RWPE1 (cell line): ENCODE measurements around the gene HS3ST5.
A peak's percentile ranks its signal among the peaks of the same experiment; 100 is the strongest.
"Not testable (repeated sequence)": the region's sequence is repeated elsewhere in the genome, so short reads cannot be mapped to it uniquely, and the experiment has no call there.

Experiments
- CTCF ChIA-PET: fragments of 350-600 bp; sonication (Branson Sonifier 250); formaldehyde crosslinking; extraction: SDS; loops from one replicate; lab custom pipeline; 2021; lab: Yijun Ruan, JAX
- POLR2A ChIA-PET: fragments of 400-600 bp; formaldehyde crosslinking; extraction: SDS; loops from one replicate; lab custom pipeline; 2020; ENCODE audit warnings: antibody characterized with exemption; ENCODE audit not compliant: low non-redundant PET; lab: Yijun Ruan, JAX
- DNase-seq: peaks from one replicate; pipeline ENCODE4 v3.0.0; 2012; ENCODE audit warnings: low spot score
- H3K27ac ChIP-seq: fragments of 450-650 bp; 2 replicates; pipeline ENCODE4 v1.5.1; 2017
- TF ChIP-seq, protein P1 (sequence below): fragments of 450-650 bp; conservative IDR thresholded peaks from 2 replicates; pipeline ENCODE4 v1.5.1; 2017; ENCODE audit warnings: low read depth, mild to moderate bottlenecking

The HS3ST5 gene

DNA sequence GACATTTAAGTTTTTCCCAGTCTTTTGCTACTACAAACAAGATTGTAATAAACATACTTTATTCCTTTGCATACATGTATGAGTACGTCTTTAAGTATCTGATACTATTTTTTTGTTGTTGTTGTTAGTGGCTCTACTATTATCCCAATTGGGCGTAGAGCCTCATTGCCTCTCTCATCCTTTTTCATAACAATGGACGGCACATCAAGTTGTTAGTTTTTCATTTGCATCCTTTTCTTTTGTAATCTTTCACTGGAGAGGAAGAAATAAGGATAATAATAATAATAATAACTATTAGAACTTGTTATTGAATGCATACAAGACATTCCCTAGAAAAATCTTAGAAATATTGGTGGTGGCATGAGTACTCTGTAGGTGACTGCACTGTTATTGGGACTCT lies 23.1 kb downstream of the HS3ST5 start:
- TF ChIP-seq, protein P1, sequence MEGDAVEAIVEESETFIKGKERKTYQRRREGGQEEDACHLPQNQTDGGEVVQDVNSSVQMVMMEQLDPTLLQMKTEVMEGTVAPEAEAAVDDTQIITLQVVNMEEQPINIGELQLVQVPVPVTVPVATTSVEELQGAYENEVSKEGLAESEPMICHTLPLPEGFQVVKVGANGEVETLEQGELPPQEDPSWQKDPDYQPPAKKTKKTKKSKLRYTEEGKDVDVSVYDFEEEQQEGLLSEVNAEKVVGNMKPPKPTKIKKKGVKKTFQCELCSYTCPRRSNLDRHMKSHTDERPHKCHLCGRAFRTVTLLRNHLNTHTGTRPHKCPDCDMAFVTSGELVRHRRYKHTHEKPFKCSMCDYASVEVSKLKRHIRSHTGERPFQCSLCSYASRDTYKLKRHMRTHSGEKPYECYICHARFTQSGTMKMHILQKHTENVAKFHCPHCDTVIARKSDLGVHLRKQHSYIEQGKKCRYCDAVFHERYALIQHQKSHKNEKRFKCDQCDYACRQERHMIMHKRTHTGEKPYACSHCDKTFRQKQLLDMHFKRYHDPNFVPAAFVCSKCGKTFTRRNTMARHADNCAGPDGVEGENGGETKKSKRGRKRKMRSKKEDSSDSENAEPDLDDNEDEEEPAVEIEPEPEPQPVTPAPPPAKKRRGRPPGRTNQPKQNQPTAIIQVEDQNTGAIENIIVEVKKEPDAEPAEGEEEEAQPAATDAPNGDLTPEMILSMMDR = no peak
- ChIA-PET CTCF (no interaction called here), POLR2A (no interaction called here)
- no peak overlapping the region for H3K27ac ChIP-seq
- DNase-seq = no peak

DNA sequence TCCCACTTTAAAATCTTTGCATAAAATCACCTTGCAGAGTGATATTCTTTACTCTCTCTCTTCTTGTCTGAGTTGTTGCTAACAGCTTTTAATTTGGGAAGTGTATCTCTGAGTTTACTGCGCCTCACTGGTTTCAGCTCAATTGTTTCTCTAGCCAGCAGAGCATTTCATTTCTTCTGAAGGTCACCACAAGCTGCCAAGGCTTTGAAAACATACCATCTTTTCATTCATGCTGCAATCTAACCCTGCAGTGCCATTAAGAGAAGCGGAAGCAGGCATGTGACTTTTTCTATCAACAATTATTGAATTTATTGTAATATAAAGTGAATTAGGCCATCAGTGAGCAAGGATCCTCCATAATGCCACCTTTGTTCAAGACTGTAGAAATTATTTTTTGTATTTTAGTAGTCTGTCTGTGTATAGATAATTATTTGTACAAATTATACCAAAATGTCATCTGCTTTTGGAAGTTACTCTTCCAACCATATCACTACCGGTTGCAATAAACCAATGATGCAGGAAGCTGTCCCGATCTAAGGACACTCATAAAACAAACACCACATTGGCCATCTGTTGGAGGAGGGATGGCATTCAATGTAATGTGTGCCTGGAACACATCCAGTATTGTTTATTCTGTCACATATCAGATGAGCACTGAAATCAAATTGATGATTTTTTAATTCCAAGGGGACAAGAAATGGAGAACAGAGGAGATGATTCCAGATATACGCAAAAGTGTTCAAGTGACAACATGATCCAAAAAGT lies 26.8 kb downstream of the HS3ST5 start:
- no peak overlapping the region for H3K27ac ChIP-seq
- no peak for DNase-seq
- TF ChIP-seq, protein P1 = no peak
- CTCF ChIA-PET = interaction anchor here (1.0 kb wide), 1 partner anchor 13 kb away, joined by 3 read pairs; no protein-coding TSS in a partner anchor
- POLR2A ChIA-PET = no interaction called here

DNA sequence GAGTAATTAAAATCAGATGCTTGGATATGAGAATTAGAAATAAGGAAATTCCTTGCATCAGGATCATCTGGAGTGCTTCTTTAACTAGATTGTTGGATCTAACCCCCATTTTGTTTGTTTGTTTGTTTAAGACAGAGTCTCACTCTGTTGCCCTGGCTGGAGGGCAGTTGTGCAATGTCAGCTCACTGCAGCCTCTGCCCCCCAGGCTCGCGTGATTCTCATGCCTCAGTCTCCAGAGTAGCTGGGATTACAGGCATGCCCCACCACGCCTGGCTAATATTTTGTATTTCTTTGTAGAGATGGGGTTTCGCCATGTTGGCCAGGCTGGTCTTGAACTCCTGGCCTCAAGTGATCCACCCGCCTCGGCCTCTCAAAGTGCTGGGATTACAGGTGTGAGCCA lies 29.0 kb downstream of the HS3ST5 start:
- POLR2A ChIA-PET, H3K27ac ChIP-seq, DNase-seq: not testable (repeated sequence)
- CTCF ChIA-PET = interaction anchor here (1.8 kb wide), 1 partner anchor 9 kb away, joined by 6 read pairs; no protein-coding TSS in a partner anchor

DNA sequence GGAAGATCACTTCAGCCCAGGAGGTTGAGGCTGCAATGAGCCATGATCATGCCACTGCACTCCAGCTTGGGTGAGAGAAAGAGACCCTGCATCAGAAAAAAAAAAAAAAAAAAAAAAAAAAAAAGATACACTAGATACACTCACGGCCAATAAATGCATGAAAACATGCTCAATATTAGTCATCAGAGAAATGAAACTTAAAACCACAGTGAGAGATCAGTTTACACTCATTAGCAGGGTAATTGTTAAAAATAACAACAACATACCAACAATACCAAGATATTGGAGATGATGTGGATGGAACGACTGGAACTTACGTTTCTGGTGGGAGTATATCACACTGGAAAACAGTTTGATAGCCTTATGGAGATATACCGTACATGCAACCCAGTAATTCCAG lies 29.9 kb downstream of the HS3ST5 start:
- POLR2A ChIA-PET = no interaction called here
- no peak for DNase-seq
- H3K27ac ChIP-seq = no peak overlapping the region
- TF ChIP-seq, protein P1 = no peak
- CTCF ChIA-PET = interaction anchor here (1.8 kb wide), 1 partner anchor 8 kb away, joined by 6 read pairs; no protein-coding TSS in a partner anchor

DNA sequence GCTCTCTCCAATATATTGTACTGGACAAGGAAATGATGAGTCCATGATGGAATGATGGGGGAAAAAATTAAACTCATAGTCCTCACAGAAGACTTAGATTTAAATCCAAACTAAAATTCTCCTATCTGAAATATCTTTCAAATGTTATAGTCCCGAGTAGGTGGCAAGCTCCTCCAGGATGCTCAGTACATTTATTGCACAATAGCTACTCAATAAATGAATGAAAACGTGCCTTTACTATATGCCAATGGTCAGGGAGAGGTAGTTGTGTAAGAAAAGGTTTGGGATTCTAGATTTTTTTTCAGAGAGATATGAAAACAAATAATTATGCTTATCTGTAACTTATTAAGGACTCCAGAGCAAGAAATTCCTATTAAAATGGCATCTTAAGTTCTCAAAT lies 32.8 kb downstream of the HS3ST5 start:
- TF ChIP-seq, protein P1 = no peak
- no peak for DNase-seq
- no peak overlapping the region for H3K27ac ChIP-seq
- ChIA-PET POLR2A (no interaction called here), CTCF (no interaction called here)

DNA sequence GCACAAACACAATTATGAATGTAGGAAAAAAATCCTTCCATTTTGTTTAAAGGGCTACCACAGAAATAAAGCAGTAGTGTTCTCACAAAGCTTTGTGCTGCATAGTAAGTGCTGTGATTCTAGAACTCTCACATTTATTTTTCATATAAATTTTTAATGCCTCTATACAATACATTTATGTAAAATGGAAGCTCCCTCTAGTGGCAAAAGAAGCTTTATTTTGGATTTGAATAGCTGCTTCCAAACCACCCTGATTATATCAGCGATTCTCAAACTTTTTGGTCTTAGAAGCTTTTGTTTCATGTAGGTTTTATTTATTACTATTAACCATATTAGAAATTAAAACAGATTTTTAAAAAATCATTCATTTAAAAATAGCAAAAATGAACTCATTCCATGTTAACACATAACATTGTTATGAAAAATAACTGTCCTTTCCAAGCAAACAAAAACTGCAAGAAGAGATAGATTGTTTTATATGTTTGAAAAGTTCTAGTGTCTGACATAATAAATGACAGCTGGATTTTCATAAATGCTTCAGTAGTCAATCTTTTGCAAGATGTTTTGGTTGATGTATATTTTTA lies 38.4 kb downstream of the HS3ST5 start:
- TF ChIP-seq, protein P1 = peak; percentile 70
- POLR2A ChIA-PET = no interaction called here
- no peak overlapping the region for H3K27ac ChIP-seq
- no peak for DNase-seq
- CTCF ChIA-PET = interaction anchor here (0.5 to 1.6 kb wide), 11 partner anchors 9 to 1600 kb away, joined by 3 to 6 read pairs (median 4); no protein-coding TSS in a partner anchor
